H1 (cell line): ENCODE data around the gene WDR5. TPM values are rescaled to one million over a fixed set of nuclear protein-coding genes. Genes with fewer than 3 reads are reported as not detected.

Experiments
- CTCF ChIA-PET: fragments of 300-600 bp; sonication (Branson Sonifier 250); formaldehyde crosslinking; loops from one replicate; lab custom pipeline; 2021; ENCODE audit not compliant: partially characterized antibody; lab: Charles Lee
- POLR2A ChIA-PET: fragments of 300-600 bp; sonication (Branson Sonifier 250); formaldehyde crosslinking; loops from one replicate; lab custom pipeline; 2021; ENCODE audit warnings: inconsistent platforms; ENCODE audit not compliant: partially characterized antibody; lab: Charles Lee
- DNase-seq, 2 experiments: peaks; one replicate each; pipeline versions ENCODE4 v3.0.0 to v3.0.0-alpha.2; 2010 to 2022; ENCODE audit warnings: low spot score in 2 of 2, low read depth in 1 of 2, mixed read lengths in 1 of 2
- FAIRE-seq: peaks from 2 replicates; lab custom pipeline; 2011; peaks lifted over from hg19 to GRCh38; lab: Jason Lieb, UNC
- H2AFZ ChIP-seq: 2 replicates; pipeline ENCODE4 v1.8.1; 2012; ENCODE audit warnings: low read length, inconsistent platforms
- H2AK5ac ChIP-seq: 2 replicates; pipeline ENCODE4 v1.6.1; 2013; ENCODE audit warnings: low read depth, low read length
- H2BK120ac ChIP-seq: replicated peaks from 2 replicates; pipeline ENCODE3; 2013; ENCODE audit warnings: low read depth, low read length, inconsistent platforms
- H2BK12ac ChIP-seq: 2 replicates; pipeline ENCODE4 v1.6.1; 2013; ENCODE audit warnings: low read depth, low read length
- H2BK15ac ChIP-seq: 2 replicates; pipeline ENCODE4 v1.6.1; 2013; ENCODE audit warnings: low read length
- H2BK20ac ChIP-seq: 2 replicates; pipeline ENCODE4 v1.6.1; 2013; ENCODE audit warnings: low read length
- H2BK5ac ChIP-seq: 2 replicates; pipeline ENCODE4 v1.6.1; 2013; ENCODE audit warnings: low read depth, low read length
- H3K14ac ChIP-seq: 2 replicates; pipeline ENCODE4 v1.6.1; 2013; ENCODE audit warnings: inconsistent platforms; ENCODE audit not compliant: insufficient read length
- H3K18ac ChIP-seq: 2 replicates; pipeline ENCODE4 v1.6.1; 2013; ENCODE audit warnings: low read length; ENCODE audit errors: extremely low read depth
- H3K23ac ChIP-seq: 2 replicates; pipeline ENCODE4 v1.6.1; 2013; ENCODE audit warnings: inconsistent platforms; ENCODE audit not compliant: insufficient read length
- H3K23me2 ChIP-seq: 2 replicates; pipeline ENCODE4 v1.6.1; 2013; ENCODE audit warnings: low read depth, low read length
- H3K27ac ChIP-seq: 2 replicates; pipeline ENCODE4 v1.6.1; 2011; ENCODE audit warnings: low read depth, low read length, inconsistent platforms
- H3K27me3 ChIP-seq, 4 experiments: replicated peaks in 1 of 4; 1 replicate in 1 of 4; 2 replicates in 3 of 4; pipeline versions ENCODE4 v1.6.1 to v1.8.1; 2011 to 2013; ENCODE audit warnings: low read length in 3 of 4, mild to moderate bottlenecking in 3 of 4, inconsistent platforms in 2 of 4, mixed read lengths in 2 of 4, moderate library complexity in 1 of 4; ENCODE audit not compliant: control insufficient read depth in 3 of 4, insufficient read depth in 3 of 4; ENCODE audit errors: extremely low read depth in 1 of 4
- H3K36me3 ChIP-seq, 4 experiments: 2 replicates each; pipeline versions ENCODE4 v1.6.1 to v1.8.1; 2011 to 2013; ENCODE audit warnings: mild to moderate bottlenecking in 4 of 4, low read length in 3 of 4, moderate library complexity in 2 of 4, control low read depth in 1 of 4, inconsistent platforms in 1 of 4; ENCODE audit not compliant: insufficient read depth in 4 of 4, control insufficient read depth in 2 of 4
- H3K4ac ChIP-seq: replicated peaks from 2 replicates; pipeline ENCODE3; 2013; ENCODE audit warnings: low read length, low read depth, mixed read lengths, inconsistent platforms; ENCODE audit not compliant: insufficient read length
- H3K4me1 ChIP-seq, 4 experiments: replicated peaks in 1 of 4; 1 replicate in 1 of 4; 2 replicates in 3 of 4; pipeline versions ENCODE4 v1.6.1 to v1.8.1; 2011 to 2013; ENCODE audit warnings: low read length in 3 of 4, inconsistent platforms in 2 of 4, mixed read lengths in 1 of 4; ENCODE audit not compliant: insufficient read depth in 4 of 4, control insufficient read depth in 3 of 4
- H3K4me2 ChIP-seq, 2 experiments: 2 replicates each; pipeline versions ENCODE4 v1.6.1 to v1.8.1; 2011 to 2013; ENCODE audit warnings: low read depth in 2 of 2, low read length in 2 of 2, control low read depth in 1 of 2, inconsistent platforms in 1 of 2, mild to moderate bottlenecking in 1 of 2; ENCODE audit not compliant: insufficient read depth in 1 of 2
- H3K4me3 ChIP-seq, 4 experiments: fragments of 200-600, 300-600 bp in 1 of 4; sonication (generic), shearing (Covaris generic), sonication (Bioruptor Twin) in 1 of 4; 2 replicates each; pipeline versions ENCODE4 v1.5.1 to v1.8.1; 2011 to 2016; ENCODE audit warnings: low read length in 4 of 4, low read depth in 3 of 4, control low read depth in 2 of 4, inconsistent platforms in 2 of 4, mild to moderate bottlenecking in 2 of 4, mixed read lengths in 1 of 4, moderate library complexity in 1 of 4; ENCODE audit not compliant: insufficient read depth in 2 of 4; ENCODE audit errors: extremely low read depth in 1 of 4
- H3K56ac ChIP-seq: replicated peaks from 2 replicates; pipeline ENCODE3; 2013; ENCODE audit warnings: low read depth, mild to moderate bottlenecking, mixed read lengths, low read length, inconsistent platforms; ENCODE audit not compliant: insufficient read length
- H3K79me1 ChIP-seq: 2 replicates; pipeline ENCODE4 v1.6.1; 2013; ENCODE audit warnings: low read depth, low read length, control low read depth
- H3K79me2 ChIP-seq, 2 experiments: 2 replicates each; pipeline versions ENCODE4 v1.6.1 to v1.8.1; 2012 to 2013; ENCODE audit warnings: low read length in 2 of 2, mild to moderate bottlenecking in 2 of 2, inconsistent platforms in 1 of 2; ENCODE audit not compliant: insufficient read depth in 2 of 2, control insufficient read depth in 1 of 2
- H3K9ac ChIP-seq, 4 experiments: replicated peaks in 1 of 4; 1 replicate in 1 of 4; 2 replicates in 3 of 4; pipeline versions ENCODE4 v1.6.1 to v1.8.1; 2011 to 2013; ENCODE audit warnings: low read depth in 3 of 4, low read length in 3 of 4, control low read depth in 2 of 4, mild to moderate bottlenecking in 2 of 4, moderate library complexity in 2 of 4, inconsistent platforms in 1 of 4; ENCODE audit errors: extremely low read depth in 1 of 4
- H3K9me3 ChIP-seq, 2 experiments: 2 replicates each; pipeline versions ENCODE4 v1.6.1 to v1.8.1; 2012 to 2013; ENCODE audit warnings: mild to moderate bottlenecking in 2 of 2, moderate library complexity in 2 of 2, control low read depth in 1 of 2, inconsistent platforms in 1 of 2, low read depth in 1 of 2, low read length in 1 of 2, mixed read lengths in 1 of 2; ENCODE audit not compliant: insufficient read depth in 2 of 2
- H4K20me1 ChIP-seq, 2 experiments: replicated peaks in 1 of 2; 2 replicates each; pipeline versions ENCODE3 to v1.8.1; 2011 to 2013; ENCODE audit warnings: inconsistent platforms in 2 of 2, low read length in 2 of 2, mild to moderate bottlenecking in 1 of 2; ENCODE audit not compliant: insufficient read depth in 2 of 2, control insufficient read depth in 1 of 2
- H4K5ac ChIP-seq: 2 replicates; pipeline ENCODE4 v1.6.1; 2013; ENCODE audit warnings: low read length, low read depth, mixed read lengths, inconsistent platforms; ENCODE audit not compliant: insufficient read length
- H4K8ac ChIP-seq: 2 replicates; pipeline ENCODE4 v1.8.0; 2013; ENCODE audit warnings: mild to moderate bottlenecking, moderate library complexity, low read length, inconsistent platforms; ENCODE audit not compliant: insufficient read depth; ENCODE audit errors: extremely low read depth
- H4K91ac ChIP-seq: replicated peaks from 2 replicates; pipeline ENCODE3; 2013; ENCODE audit warnings: low read length, mixed read lengths, inconsistent platforms; ENCODE audit not compliant: insufficient read length
- ASH2L ChIP-seq: fragments of 200-600, 300-600 bp; sonication (generic); IDR thresholded peaks from one replicate; pipeline ENCODE4 v1.7.1; 2017; ENCODE audit warnings: low read length
- BACH1 ChIP-seq: IDR thresholded peaks from 2 replicates; pipeline ENCODE4 v1.6.1; 2012; ENCODE audit warnings: low read length, improper control_type of control experiment
- BRCA1 ChIP-seq: IDR thresholded peaks from 2 replicates; pipeline ENCODE4 v1.6.1; 2012; ENCODE audit warnings: low read depth, low read length, improper control_type of control experiment
- CHD1 ChIP-seq: IDR thresholded peaks from 2 replicates; pipeline ENCODE4 v1.6.1; 2012; ENCODE audit warnings: low read depth, low read length, improper control_type of control experiment
- CHD2 ChIP-seq: IDR thresholded peaks from 2 replicates; pipeline ENCODE4 v1.6.1; 2012; ENCODE audit warnings: low read length, improper control_type of control experiment
- EGR1 ChIP-seq: IDR thresholded peaks from 2 replicates; pipeline ENCODE4 v1.6.1; 2011; ENCODE audit warnings: low read depth, low read length, borderline replicate concordance
- FOSL1 ChIP-seq: IDR thresholded peaks from 2 replicates; pipeline ENCODE4 v1.6.1; 2011; ENCODE audit warnings: mild to moderate bottlenecking, low read depth, low read length, moderate library complexity; ENCODE audit not compliant: insufficient read depth
- SAP30 ChIP-seq: fragments of 300-600 bp; sonication (generic); IDR thresholded peaks from 2 replicates; pipeline ENCODE4 v1.7.1; 2012; ENCODE audit warnings: low read length, moderate library complexity, mild to moderate bottlenecking, inconsistent platforms; ENCODE audit not compliant: insufficient read depth, insufficient replicate concordance
- SIX5 ChIP-seq: IDR thresholded peaks from 2 replicates; pipeline ENCODE4 v1.6.1; 2011; ENCODE audit warnings: mild to moderate bottlenecking, low read depth, low read length
- SRF ChIP-seq: IDR thresholded peaks from 2 replicates; pipeline ENCODE4 v1.6.1; 2011; ENCODE audit warnings: mild to moderate bottlenecking, low read depth, low read length, moderate library complexity
- WGBS, 2 experiments: shearing (Covaris generic) in 1 of 2; methylation state at CpG; one replicate each; pipeline versions ENCODE4 v1.1.6 to v1.1.7; 2013 to 2015; ENCODE audit warnings: low lambda C conversion rate in 2 of 2, mixed read lengths in 2 of 2, inconsistent platforms in 1 of 2, low coverage in 1 of 2, missing lambda C conversion rate in 1 of 2; ENCODE audit not compliant: insufficient replicate concordance in 2 of 2, insufficient coverage in 1 of 2, insufficient read length in 1 of 2; ENCODE audit errors: extremely low coverage in 1 of 2, missing lambda C conversion rate in 1 of 2; 5-methylcytosine and 5-hydroxymethylcytosine counted together
- polyA plus RNA-seq, 7 experiments: library from polyadenylated mRNA; depleted of rRNA in 3 of 7; stranded (reverse) in 5 of 7; unstranded in 2 of 7; fragments of >200 nt in 5 of 7; fragments of 200-250 nt in 2 of 7; gene quantifications; 1 replicate in 5 of 7; 2 replicates in 1 of 7; 4 replicates in 1 of 7; pipeline versions ENCODE4 v1.2.1 to v1.2.3, GENCODE V29; 2011 to 2013; ENCODE audit warnings: missing spikeins in 2 of 7, mixed read lengths in 2 of 7
- total RNA-seq: library from RNA; stranded (reverse); fragmentation: NEBNext Ultra II Directional; extraction: Animal tissue kit (Norgen Biotek cat#: 25700); gene quantifications from 2 replicates; pipeline ENCODE4 v1.2.1, GENCODE V29; 2021
- TF ChIP-seq, protein P1 (sequence below): IDR thresholded peaks from 2 replicates; pipeline ENCODE4 v1.6.1; 2012; ENCODE audit warnings: inconsistent platforms
- TF ChIP-seq, protein P2 (sequence below): IDR thresholded peaks from 2 replicates; pipeline ENCODE4 v1.6.1; 2011; ENCODE audit warnings: low read length, improper control_type of control experiment

WDR5 gene
- total and polyA plus RNA-seq, 2 of the 8 experiments (the other 6 are each of a cell fraction or from before 2014, with no cell fraction given) = 38.4 to 68.1 TPM

DNA sequence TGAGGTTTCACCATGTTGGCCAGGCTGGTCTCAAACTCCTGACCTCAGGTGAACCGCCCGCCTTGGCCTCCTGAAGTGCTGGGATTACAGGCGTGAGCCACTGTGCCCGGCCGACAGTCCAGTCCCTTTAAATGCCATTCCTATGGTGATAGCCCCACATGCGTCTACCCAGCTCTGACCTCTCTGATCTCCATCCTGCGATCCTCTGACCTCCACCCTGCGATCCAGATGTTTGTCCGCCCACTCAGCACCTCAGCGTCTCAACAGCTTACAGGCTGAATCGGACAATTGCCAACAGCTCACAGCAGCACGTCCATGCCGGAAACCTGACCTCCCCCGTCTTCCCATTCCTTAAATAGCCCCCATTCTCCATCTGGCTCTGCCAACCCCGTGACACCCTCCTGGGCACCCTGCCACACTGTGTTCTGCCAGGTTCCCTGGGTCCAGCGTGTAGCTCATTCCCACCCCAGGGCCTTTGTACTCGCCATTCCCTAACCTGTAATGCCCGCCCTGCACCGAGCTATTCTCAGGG is 72.5 kb downstream of the WDR5 start:
- ChIA-PET POLR2A (no interaction called here), CTCF (interaction anchor here (0.7 to 2.6 kb wide), 9 partner anchors 8 to 241 kb away, joined by 3 to 7 read pairs (median 3); no protein-coding TSS in a partner anchor)
- H2BK15ac ChIP-seq = no peak overlapping the region
- FAIRE-seq (no peak), DNase-seq (no peak)
- H3K79me1 ChIP-seq = no peaks in the 10 kb centered on the region
- no peaks in the 10 kb centered on the region for H4K20me1 ChIP-seq
- H3K23ac ChIP-seq = no peak overlapping the region
- no peak overlapping the region for H4K91ac ChIP-seq
- WGBS, 2 experiments = 88% methylated on average over 19 of the region's 19 CpGs; no CpG with 5 or more reads in 1 of the 2 experiments
- no peak overlapping the region for H3K4ac ChIP-seq
- H2AFZ ChIP-seq = no peak overlapping the region
- no peak overlapping the region for H2AK5ac ChIP-seq
- no peak overlapping the region for H3K18ac ChIP-seq
- H2BK12ac ChIP-seq = no peak overlapping the region
- no peak overlapping the region for H2BK20ac ChIP-seq
- no peaks in the 10 kb centered on the region for H3K9me3 ChIP-seq
- no peak overlapping the region for H3K4me3 ChIP-seq
- H3K36me3 ChIP-seq = no peaks in the 10 kb centered on the region
- no peak overlapping the region for H4K5ac ChIP-seq
- H3K4me2 ChIP-seq = no peak overlapping the region
- peaks cover 0 to 4% (median 0%) of the 10 kb centered on the region in 4 experiments; a peak in 2 of 7 replicates for H3K4me1 ChIP-seq
- H3K56ac ChIP-seq = no peak overlapping the region
- no peak overlapping the region for H4K8ac ChIP-seq
- no peak overlapping the region for H2BK5ac ChIP-seq
- H3K14ac ChIP-seq = no peak overlapping the region
- H2BK120ac ChIP-seq = no peak overlapping the region
- H3K79me2 ChIP-seq = no peaks in the 10 kb centered on the region
- H3K27me3 ChIP-seq = no peaks in the 10 kb centered on the region
- 0 out of 2 replicates have a peak, but pooled peaks cover 2% of the 10 kb centered on the region for H3K23me2 ChIP-seq
- H3K27ac ChIP-seq = no peak overlapping the region
- H3K9ac ChIP-seq = no peak overlapping the region
- TF ChIP-seq SAP30 (no peak), SIX5 (no peak), SRF (no peak), CHD1 (no peak), BACH1 (no peak), EGR1 (no peak), FOSL1 (no peak), BRCA1 (no peak), ASH2L (no peak), CHD2 (no peak)
- TF ChIP-seq, protein P1, sequence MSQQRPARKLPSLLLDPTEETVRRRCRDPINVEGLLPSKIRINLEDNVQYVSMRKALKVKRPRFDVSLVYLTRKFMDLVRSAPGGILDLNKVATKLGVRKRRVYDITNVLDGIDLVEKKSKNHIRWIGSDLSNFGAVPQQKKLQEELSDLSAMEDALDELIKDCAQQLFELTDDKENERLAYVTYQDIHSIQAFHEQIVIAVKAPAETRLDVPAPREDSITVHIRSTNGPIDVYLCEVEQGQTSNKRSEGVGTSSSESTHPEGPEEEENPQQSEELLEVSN = no peak
- TF ChIP-seq, protein P2, sequence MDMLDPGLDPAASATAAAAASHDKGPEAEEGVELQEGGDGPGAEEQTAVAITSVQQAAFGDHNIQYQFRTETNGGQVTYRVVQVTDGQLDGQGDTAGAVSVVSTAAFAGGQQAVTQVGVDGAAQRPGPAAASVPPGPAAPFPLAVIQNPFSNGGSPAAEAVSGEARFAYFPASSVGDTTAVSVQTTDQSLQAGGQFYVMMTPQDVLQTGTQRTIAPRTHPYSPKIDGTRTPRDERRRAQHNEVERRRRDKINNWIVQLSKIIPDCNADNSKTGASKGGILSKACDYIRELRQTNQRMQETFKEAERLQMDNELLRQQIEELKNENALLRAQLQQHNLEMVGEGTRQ = no peak
